ENCODE results near the gene MUSTN1. TPM values are rescaled to one million over a fixed set of nuclear protein-coding genes. Genes with fewer than 3 reads are reported as not detected.

The MUSTN1 gene
- polyA plus RNA-seq, 3 donors = 0.29 to 13.7 TPM; not detected in 1

- 91% methylated on average over 6 of the region's 7 CpGs for WGBS (ENCODE audit: insufficient coverage)
- intact Hi-C loops (cut with micrococcal nuclease) = no loop called here
- H3K27ac Mint-ChIP-seq = no peak overlapping the region
These were observed 17.0 kb downstream of the MUSTN1 start for GRCh38 chr3:52817860-52818259.

GRCh38 chr3:52817221-52817620 lies 17.6 kb downstream of the MUSTN1 start:
- Mint-ChIP-seq H3K4me3 (no peak overlapping the region), H3K27ac (peak overlapping the region in 1 of 7 donors; percentile 68), H3K9me3 (no peaks in the 10 kb centered on the region), H3K4me1 (no peaks in the 10 kb centered on the region), H3K27me3 (ENCODE audit: low read depth in 3 of 3) (peaks cover 0 to 6% (median 2%) of the 10 kb centered on the region in 3 donors), H3K36me3 (peaks cover 4 to 11% of the 10 kb centered on the region in 2 donors)
- Histone ChIP-seq H3K79me2 (ENCODE audit: insufficient read depth, low read length) (no peaks in the 10 kb centered on the region), H3K27ac (ENCODE audit: low read depth in 1 of 2, low read length in 2 of 2) (no peak overlapping the region), H4K20me1 (ENCODE audit: insufficient read depth, low read length) (no peaks in the 10 kb centered on the region), H2AFZ (ENCODE audit: insufficient read depth, low read depth, low read length, poor library complexity, severe bottlenecking) (no peak overlapping the region), H3K9me3 (replicated peaks in 1 of 2; ENCODE audit: control insufficient read depth in 1 of 2, insufficient read depth in 1 of 2, low read length in 2 of 2) (no peaks in the 10 kb centered on the region), H3K4me3 (replicated peaks in 1 of 3; ENCODE audit: low read depth in 2 of 3, low read length in 3 of 3) (no peak overlapping the region), H3K4me1 (ENCODE audit: control insufficient read depth in 1 of 2, insufficient read depth in 2 of 2, low read length in 2 of 2) (no peaks in the 10 kb centered on the region), H3K4me2 (replicated peaks; ENCODE audit: extremely low read depth, low read length, poor library complexity, severe bottlenecking) (no peak overlapping the region), H3K36me3 (replicated peaks in 1 of 2; ENCODE audit: control insufficient read depth in 1 of 2, insufficient read depth in 2 of 2, low read length in 2 of 2) (peaks cover 0 to 9% of the 10 kb centered on the region in 2 donors), H3K27me3 (ENCODE audit: control insufficient read depth in 2 of 2, insufficient read depth in 2 of 2, low read length in 2 of 2) (no peaks in the 10 kb centered on the region), H3K9ac (ENCODE audit: insufficient read depth, low read length, poor library complexity, severe bottlenecking) (no peak overlapping the region)
- intact Hi-C loops (cut with micrococcal nuclease) = no loop called here
- 98% methylated on average over 6 of the region's 10 CpGs for WGBS (ENCODE audit: insufficient coverage)
- DNase-seq = no peak
- no peak for TF ChIP-seq CTCF (IDR thresholded peaks at IDR 0.05)

More at GRCh38 chr3:52817860-52818259, 17.0 kb downstream of the MUSTN1 start:
- no peak for TF ChIP-seq CTCF (IDR thresholded peaks at IDR 0.05)
- no peaks in the 10 kb centered on the region for H3K4me1 ChIP-seq (ENCODE audit: control insufficient read depth in 1 of 2, insufficient read depth in 2 of 2, low read length in 2 of 2)
- H4K20me1 ChIP-seq (ENCODE audit: insufficient read depth, low read length) = no peaks in the 10 kb centered on the region
- no peak overlapping the region for H3K4me3 ChIP-seq (replicated peaks in 1 of 3; ENCODE audit: low read depth in 2 of 3, low read length in 3 of 3)
- no peaks in the 10 kb centered on the region for H3K9me3 ChIP-seq (replicated peaks in 1 of 2; ENCODE audit: control insufficient read depth in 1 of 2, insufficient read depth in 1 of 2, low read length in 2 of 2)
- Mint-ChIP-seq H3K27me3 (ENCODE audit: low read depth in 3 of 3) (peaks cover 0 to 6% (median 2%) of the 10 kb centered on the region in 3 donors), H3K36me3 (peaks cover 4 to 11% of the 10 kb centered on the region in 2 donors), H3K4me1 (no peaks in the 10 kb centered on the region), H3K4me3 (no peak overlapping the region), H3K9me3 (no peaks in the 10 kb centered on the region)
- no peak overlapping the region for H3K4me2 ChIP-seq (replicated peaks; ENCODE audit: extremely low read depth, low read length, poor library complexity, severe bottlenecking)
- no peak overlapping the region for H3K9ac ChIP-seq (ENCODE audit: insufficient read depth, low read length, poor library complexity, severe bottlenecking)
- H3K79me2 ChIP-seq (ENCODE audit: insufficient read depth, low read length) = no peaks in the 10 kb centered on the region
- H2AFZ ChIP-seq (ENCODE audit: insufficient read depth, low read depth, low read length, poor library complexity, severe bottlenecking) = no peak overlapping the region
- no peak overlapping the region for H3K27ac ChIP-seq (ENCODE audit: low read depth in 1 of 2, low read length in 2 of 2)
- peaks cover 0 to 11% of the 10 kb centered on the region in 2 donors for H3K36me3 ChIP-seq (replicated peaks in 1 of 2; ENCODE audit: control insufficient read depth in 1 of 2, insufficient read depth in 2 of 2, low read length in 2 of 2)
- H3K27me3 ChIP-seq (ENCODE audit: control insufficient read depth in 2 of 2, insufficient read depth in 2 of 2, low read length in 2 of 2) = no peaks in the 10 kb centered on the region
- DNase-seq = no peak

Measured in CD14-positive monocyte (primary cell).